Activated naive CD4-positive, alpha-beta T cell treated with anti-CD3 and anti-CD28 coated beads, Interleukin-2, amount 50 U/mL, for 16 hours (primary cell): ENCODE results near the gene NGLY1.

Experiments used
- DNase-seq: peaks from one replicate; pipeline ENCODE4 v3.0.0-alpha.2; 2020

Gene NGLY1, protein sequence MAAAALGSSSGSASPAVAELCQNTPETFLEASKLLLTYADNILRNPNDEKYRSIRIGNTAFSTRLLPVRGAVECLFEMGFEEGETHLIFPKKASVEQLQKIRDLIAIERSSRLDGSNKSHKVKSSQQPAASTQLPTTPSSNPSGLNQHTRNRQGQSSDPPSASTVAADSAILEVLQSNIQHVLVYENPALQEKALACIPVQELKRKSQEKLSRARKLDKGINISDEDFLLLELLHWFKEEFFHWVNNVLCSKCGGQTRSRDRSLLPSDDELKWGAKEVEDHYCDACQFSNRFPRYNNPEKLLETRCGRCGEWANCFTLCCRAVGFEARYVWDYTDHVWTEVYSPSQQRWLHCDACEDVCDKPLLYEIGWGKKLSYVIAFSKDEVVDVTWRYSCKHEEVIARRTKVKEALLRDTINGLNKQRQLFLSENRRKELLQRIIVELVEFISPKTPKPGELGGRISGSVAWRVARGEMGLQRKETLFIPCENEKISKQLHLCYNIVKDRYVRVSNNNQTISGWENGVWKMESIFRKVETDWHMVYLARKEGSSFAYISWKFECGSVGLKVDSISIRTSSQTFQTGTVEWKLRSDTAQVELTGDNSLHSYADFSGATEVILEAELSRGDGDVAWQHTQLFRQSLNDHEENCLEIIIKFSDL

DNA sequence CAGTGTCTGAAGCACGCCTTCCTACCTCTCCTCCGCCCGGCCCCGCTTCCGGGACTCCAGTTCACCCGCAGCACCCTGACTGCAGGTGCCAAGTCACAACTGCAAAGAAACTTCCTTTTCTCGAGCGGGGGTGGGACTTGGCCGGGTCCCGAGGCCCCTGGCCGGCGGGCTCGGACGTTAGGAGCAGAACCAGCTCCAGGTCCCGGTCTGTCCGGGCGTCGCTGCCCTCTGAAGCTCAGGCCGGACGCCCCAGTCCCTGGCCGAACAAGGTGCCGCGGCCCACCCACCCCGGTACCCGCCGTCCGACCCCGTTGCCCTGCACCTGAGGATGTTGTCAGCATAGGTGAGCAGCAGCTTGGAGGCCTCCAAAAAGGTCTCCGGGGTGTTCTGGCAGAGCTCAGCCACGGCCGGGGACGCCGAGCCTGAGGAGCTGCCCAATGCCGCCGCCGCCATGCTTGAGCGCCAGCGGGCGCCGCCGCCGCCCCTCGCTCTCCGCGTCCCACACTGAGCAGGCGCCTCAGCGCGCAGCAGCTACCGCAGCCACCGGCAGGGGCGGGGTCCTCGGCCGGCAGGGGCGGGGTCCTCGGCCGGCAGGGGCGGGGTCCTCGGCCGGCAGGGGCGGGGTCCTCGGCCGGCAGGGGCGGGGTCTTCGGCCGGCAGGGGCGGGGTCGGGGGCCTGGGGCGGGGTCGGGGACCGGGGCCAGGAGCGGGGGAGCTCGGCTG is at the start of gene NGLY1:
TSS of gene NGLY1 (minus strand) at position 506 of the 723 bp plus-strand sequence. CDS start at position 453, 53 bp downstream.
- peak; percentile 86 for DNase-seq

DNA sequence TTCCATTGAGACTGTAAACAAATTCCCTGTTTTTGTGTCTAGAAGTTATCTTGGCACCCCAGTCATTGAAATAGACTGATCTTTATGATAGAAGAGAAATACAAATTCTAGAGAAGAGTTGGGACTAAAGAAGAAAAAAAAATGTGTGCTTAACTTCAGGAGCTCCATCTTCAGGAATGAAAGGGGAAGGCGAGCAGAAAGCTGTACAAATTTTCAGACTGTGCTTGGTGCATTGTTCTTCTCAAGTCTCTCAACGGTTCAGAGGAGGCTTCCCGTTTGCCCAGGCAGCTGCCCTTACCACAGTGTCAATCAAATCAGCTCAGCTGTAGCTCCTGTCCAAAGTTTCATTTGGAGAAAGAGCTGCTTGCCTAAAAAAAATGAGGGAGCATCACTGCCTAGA is 48.3 kb upstream of the NGLY1 start:
- no peak for DNase-seq

DNA sequence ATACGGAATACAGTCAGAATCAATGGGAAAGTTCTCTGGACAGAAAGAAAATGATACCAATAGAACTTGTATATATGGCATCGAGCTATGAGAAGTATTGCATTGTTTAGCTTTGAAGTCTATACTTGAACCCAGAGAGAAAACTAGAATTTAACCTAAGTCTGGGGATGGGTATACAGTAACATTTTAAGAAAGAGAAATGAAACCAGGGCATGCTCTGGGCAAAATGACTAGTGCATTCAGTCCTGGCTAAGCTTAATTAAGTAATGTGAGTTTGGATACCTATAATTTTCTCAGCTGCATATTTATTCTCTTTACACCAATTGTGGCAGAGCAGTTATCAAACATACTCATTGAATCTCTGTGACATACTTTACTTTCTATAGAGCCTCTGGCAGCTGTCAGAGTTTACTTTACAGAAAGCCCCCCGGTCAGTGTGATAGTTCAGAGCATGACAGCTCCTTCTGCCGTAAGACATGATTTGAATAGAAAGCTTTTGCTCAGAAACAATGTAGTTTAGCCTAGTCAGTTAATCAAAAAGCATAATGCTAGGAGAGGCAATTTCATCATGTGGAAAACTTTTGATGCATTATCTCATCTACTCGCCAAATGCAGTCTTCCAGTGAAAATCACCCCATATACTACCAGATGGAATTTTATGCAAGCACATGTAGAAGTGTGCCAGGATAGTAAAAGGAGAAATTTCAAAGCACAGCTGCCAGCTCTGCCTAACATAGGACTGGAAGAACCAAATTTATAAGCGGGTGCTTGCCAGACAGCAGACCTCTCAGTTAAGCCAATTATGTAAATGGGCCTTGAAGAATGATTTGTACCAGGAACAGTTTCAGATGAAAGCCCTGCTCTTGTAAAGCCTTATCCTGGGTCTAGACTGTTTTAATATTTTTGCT is 47.4 kb upstream of the NGLY1 start:
- no peak for DNase-seq

DNA sequence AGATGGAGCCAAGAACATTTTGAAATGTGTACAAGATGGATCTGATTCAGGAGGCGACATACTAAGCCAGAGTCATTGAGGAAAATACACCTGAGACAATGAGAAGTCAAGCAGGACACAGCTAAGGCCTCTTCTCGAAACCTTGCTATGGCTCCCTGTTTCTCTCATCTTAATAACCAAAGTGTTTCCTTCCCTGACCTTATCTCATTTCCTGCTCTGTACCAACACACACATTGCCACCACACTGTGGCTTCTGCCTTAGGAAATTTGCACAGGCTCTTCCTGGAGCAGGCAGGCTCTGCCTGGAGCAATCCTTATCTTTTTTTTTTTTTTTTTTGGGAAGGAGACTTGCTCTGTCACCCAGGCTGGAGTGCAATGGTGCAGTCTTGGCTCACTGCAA is 43.3 kb upstream of the NGLY1 start:
- DNase-seq: no peak

DNA sequence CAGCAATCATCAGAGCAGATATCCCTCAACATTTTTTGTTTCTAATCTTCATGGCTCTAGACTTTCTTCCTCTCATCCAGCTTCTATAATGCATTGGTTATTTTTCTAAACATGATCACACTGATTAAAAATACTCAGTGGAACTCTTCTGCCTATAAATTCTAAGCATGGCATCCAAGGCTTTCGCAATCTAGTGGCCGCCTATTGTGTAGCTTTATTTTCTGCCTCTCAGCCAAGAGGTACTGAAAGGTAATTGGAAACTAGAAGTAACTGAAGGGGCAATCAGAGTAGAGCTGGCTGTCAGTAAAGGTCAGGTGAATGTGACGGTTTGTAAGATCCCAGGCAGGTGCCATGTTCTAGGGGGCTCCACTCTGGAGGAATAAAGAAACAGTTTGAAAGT is 40.1 kb upstream of the NGLY1 start:
- no peak for DNase-seq

DNA sequence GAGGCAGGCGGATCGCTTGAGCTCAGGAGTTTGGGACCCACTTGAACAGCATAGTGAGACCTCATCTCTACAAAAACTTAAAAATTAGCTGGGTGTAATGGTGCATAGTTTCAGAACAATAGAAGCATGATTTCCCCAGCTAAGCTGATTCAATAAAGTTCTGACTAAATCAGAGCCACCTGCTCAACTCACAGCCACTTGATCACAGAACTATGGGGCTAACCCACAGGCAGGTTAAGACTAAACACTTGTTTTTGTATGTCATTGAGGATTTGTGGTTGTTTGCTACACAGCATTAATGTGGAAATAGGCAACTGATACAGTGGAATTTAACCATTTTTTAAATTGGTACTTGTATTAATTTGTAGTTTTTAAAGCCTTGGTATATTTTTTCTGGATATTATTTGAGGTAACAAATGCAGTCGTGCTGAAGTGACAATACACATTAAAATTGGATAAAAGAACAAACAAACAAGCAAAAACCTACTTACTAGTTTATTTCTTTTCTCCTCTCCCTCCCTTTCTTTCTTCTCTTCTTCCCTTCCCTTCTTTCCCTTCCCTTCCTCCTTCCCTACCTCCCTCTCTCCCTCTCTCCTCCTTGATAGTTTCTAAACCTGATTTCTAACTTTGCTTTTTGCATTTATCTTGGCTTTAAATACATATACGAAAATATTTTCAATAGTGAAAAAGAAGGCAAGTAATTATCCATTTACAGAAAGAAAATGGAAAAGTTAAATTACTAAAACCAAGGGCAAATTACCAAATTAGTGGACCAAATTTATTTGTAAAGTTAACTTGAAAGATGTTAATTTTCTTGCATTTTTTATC is 38.7 kb upstream of the NGLY1 start:
- DNase-seq: no peak

DNA sequence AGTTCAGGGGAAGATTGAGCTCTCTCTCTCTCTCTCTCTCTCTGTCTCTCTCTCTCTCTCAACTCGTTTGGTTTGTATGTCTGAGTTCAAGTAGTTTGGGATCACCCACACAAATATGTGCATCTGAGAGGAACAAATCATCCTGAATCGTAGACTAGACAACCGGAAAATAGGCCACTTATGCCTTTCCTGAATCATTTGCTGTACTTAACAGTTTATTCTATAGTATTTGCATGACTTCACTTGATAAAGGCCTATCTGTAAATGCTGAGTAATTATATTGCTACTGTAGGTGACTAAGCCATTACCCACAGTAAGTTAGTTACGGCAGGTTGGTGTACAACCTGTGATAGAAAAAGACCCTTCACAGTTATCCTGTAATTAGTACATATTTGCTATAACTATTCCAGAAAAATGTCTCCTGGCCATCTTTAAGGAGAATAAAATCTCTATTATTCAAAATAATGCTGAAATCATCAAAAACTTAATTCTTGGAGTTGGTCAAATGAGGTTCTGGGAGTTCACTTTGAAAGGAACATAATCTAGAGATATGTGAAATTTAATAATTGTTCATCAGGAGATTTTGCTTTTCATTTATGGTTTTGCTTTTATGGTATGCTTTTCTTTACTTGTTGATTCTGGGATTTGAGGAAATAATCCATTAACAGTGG is 37.7 kb upstream of the NGLY1 start:
- DNase-seq: no peak

DNA sequence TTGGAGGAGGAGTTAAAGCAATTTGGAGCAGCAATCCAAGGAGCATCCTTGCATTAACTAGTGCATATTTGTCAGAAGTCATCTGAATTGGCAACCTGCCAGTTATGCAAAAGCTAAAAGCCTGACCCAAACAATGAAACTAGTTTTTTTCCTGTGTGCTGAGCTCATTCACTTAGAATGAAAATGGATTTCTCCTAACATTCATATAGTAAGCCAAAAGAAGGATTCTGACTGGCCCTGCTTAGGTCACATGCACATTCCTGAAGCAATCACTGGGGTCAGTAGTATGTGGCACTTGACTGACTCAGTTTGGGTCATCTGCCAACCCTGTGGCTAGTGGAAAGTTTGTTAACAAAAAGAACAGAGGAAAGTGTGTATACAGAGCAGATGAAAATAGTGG is 37.1 kb upstream of the NGLY1 start:
- no peak for DNase-seq

DNA sequence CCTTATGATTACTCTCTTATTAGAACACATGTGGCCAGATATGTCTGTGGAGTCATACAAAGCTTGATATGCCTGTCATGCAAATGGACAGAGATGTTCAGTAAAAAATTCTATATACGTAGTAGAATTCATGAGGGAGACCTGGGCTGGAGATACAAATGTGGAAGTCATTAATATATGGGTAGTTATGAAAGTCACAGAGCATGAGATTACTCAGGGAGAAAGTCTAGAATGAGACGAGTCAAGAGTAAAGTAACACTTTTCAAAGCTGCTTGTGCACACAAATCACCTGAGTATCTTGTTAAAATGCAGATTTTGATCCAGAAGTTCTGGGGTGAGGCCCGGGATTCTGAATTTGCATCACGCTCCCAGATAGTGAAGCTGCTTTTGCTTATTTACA is 35.1 kb upstream of the NGLY1 start:
- DNase-seq: no peak

DNA sequence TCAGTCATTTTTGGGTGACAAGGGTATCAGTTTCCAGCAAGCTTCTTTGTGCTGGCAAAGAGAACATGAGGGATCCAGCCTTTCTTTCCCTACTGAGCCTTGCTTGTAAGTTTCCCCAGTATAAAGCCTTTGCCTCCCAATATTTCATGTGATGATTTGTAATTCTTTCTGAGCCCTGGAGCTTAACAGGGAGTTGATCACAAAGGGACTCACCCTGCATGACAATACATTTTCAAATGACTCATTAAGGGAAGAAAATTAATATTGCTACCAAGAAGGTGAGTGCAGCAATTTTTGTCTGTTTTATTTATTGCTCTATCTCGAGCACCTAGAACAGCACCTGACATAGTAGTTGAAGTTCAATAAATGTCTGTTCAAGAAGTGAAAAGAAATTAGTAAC is 34.4 kb upstream of the NGLY1 start:
- DNase-seq: no peak

DNA sequence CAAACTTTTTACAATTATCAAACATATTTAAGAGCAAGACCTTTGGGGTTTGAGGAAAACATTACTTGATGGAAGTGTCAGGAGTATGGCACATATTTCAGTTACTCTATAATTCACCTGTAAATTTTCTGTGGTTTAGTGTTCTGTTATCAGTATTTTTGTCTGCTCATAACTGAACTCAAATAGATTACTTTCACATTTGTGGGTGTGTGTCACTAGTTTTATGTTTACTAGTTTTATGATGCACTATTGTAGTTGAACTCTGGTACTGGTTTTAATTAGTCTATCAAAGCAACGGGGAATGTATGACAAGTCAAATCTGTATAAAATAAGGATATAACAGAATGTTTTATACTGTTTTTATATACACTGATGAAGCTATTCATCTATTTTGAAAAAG is 33.9 kb upstream of the NGLY1 start:
- DNase-seq: no peak

DNA sequence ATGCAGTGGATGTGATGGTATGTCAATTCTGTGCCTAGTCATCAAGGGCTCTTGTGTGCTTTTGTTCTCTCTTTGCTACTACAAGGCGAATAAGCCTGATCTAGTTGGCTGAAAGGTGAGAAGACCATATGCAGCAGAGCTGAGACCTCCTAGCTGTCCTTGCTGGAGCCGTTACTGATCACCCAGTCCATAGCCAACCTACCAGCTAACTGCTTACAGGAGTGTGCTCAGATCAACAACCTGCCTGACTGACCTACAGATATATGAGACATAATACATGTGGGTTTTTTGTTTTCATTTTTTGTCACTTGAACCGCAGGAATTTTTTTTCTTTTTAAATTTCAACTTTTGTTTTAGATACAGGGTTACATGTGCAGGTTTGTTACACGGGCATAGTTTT is 29.4 kb upstream of the NGLY1 start:
- DNase-seq: no peak

DNA sequence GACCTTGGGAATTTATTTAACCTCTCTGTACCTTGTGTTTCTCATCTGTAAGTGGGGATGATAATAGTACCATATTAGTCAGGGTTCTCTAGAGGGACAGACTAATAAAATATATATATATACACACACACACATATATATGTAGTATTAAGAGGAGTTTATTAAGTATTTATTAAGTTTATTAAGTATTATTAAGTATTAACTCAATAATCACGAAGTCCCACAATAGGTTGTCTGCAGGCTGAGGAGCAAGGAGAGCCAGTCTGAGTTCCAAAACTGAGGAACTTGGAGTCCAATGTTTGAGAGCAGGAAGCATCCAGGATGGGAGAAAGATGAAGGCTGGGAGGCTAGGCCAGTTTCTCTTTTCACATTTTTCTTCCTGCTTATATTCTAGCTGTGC is 21.4 kb upstream of the NGLY1 start:
- DNase-seq: no peak

DNA sequence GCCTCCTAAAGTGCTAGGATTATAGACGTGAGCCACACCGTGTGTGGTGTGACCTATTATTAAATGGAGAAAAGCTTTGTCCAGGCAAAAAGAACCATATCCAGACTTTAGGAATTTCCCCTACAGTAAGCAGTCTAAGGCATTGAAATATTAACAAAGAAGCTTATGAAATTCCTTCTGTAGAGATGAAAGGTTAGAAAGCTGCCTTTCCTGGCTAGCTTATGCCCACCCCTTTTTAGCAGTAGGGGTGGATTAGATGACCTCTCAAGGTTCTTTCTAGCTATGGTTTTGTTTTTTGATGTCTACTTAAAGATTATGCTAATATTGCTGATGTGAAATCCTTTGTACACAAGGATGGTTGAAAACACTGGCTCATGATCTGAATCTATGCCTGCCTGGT is 20.6 kb upstream of the NGLY1 start:
- DNase-seq: no peak

DNA sequence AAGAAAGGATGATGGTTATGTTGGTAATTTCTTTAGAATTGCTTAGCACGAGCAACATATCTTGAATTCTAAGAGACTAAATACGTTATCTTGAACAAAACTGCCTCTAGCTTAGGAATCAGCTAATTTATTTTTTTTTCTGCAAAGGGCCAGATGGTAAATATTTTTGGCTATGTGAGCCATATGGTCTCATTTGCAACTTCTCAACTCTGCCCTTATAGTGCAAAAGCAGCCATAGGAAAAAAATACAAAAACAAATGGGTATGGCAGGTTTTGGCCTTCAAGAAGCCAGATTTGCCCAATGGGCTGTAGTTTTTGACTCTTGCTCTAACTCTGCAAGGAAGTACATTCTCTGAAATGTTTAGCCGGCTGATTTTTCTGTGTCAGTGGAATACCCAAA is 18.5 kb upstream of the NGLY1 start:
- no peak for DNase-seq

DNA sequence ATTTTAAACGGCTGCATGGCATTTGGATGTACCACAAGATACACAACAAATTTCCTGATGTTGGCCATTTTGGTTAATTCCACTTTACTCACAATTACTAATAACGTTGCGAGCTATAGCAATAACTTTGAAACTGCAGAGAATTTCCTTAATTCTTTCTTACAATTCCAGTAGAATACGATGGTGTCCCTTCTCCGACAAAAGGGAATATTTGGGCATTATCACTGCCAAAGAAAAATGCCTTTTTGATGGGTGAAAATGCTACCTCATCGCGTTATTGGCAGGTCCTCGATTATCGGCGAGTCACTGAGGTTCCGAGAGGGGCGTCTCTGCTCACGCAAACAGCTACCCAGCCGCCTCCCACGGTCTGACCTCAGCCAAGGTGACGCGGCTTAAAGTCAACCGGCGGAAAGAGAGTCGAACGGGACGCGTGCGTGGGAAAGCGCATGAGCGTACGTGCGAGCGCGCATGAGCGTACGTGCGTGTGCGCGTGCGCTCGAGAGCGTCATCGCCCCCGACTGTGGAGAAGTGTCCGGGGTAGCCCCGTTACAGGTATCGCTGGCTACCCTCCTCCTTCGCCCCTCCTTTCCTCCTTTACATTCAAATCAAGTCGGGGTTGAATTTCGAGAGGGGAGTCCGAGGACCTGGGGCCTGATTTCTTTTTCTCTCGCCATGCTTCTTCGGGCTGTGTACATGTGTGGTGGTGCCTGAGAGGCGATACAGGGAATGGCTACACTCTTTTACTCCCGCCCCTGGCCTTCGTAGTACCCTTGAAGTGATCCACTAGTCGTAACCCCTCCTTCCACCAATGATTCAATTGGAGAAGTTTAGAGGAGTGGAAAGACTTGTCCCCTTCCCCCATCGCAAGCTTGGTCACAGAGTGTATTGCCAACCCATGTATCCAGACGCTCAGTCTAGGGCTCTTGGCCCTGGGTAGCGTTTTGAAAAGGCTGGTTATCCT is 6.6 kb upstream of the NGLY1 start, which contains the start of gene OXSM:
TSS of gene OXSM (plus strand) at position 495 of the 961 bp plus-strand sequence. CDS start 931 bp downstream, outside the sequence.
- DNase-seq: peak; percentile 94

DNA sequence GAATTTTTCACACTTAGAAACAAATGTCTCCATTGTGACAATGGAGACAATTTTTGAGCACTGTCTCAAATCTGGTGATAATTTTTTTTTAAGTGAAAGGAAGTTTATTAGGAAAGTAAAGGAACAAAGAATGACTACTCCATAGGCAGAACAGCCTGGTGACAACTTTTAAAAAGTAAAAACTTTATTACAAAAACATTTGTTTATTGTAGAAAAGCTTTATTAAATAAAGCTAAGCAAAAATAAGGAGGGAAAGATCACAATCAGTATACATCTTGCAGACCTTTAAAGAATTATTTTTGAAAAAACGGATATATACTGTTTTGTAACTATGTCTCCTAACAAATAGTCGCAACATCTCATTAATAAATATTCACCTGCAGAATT is 6.0 kb upstream of the NGLY1 start:
- DNase-seq: no peak

DNA sequence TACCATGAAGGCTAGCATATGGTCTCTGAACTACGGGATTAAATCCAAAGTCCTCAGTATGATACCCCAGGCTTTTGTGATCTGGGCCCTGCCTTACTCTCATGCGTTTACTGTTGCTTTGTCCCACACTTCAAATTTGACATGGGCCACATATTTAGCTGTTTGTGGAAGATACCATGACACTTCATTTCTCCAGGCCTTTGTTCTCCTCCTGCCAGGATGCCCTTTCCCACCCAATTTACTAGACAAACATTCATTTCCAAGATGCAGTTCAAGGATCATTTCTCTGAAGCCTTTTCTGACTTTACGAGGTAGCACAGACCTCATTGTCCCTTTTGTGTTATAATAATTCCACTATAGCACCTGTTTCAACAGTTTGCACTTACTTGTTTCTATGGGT is 4.4 kb upstream of the NGLY1 start:
- DNase-seq: no peak

DNA sequence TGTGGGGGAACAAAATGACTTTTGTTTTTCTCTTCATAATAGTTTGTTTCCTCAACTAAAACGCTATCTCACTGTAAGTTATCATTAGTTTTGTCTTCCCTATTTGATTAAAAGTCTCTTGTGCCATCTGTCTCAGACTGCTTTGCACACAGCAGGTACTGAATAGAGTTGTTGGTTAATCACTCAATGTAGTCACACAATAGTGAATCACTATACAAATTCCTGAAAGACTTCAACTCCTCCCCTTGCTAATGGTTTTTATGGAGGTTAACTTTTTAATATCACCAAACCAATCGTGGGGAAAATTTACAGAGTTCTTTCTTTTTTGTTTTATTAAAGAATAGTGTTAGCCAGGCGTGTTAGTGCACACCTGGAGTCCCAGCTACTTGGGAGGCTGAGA is 2.6 kb upstream of the NGLY1 start:
- DNase-seq: no peak

DNA sequence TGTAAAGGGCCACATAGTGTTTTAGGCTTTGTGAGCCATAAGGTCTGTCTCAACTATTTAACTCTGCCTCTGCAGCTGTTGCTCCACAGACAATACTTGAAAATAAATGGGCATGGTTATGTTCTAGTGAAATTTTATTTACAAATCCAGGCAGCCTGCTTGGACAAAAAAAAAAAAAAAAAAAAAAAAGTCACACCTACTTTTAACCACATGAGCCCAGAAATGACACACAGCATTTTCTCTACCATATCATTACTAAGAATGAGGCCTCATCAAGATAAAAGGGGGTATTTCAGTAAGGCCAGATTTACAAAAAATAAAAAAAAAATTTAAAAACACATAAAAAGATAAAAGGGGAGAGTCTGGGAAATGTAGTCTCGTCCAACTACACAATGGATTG is 1.7 kb upstream of the NGLY1 start:
- DNase-seq: no peak
